SK-N-SH (cell line): Measurements from ENCODE around the gene SETD3. TPM values are rescaled to one million over a fixed set of nuclear protein-coding genes. Genes with fewer than 3 reads are reported as not detected.

Experiments
- CTCF ChIA-PET: fragments of 300-600, 350-600 bp; formaldehyde crosslinking; extraction: SDS; loops from one replicate; lab custom pipeline; 2021; lab: Yijun Ruan, JAX
- POLR2A ChIA-PET: fragments of 350-600 bp; sonication (Branson Sonifier 250); formaldehyde crosslinking; extraction: SDS; loops from one replicate; lab custom pipeline; 2020; ENCODE audit warnings: antibody characterized with exemption, inconsistent platforms; lab: Yijun Ruan, JAX
- DNase-seq: peaks from one replicate; pipeline ENCODE4 v3.0.0; 2012
- H2AFZ ChIP-seq: fragments of 200-600 bp; sonication (generic); 2 replicates; pipeline ENCODE4 v1.8.1; 2016; ENCODE audit warnings: antibody characterized with exemption, mild to moderate bottlenecking, low read depth
- H3F3A ChIP-seq: fragments of 200-600 bp; sonication (generic); replicated peaks from 2 replicates; pipeline ENCODE3; 2016; ENCODE audit warnings: antibody characterized with exemption, mild to moderate bottlenecking; ENCODE audit not compliant: insufficient read depth
- H3K27ac ChIP-seq, 2 experiments: fragments of 200-500 bp in 1 of 2; fragments of 200-600 bp in 1 of 2; sonication (Bioruptor generic) in 1 of 2; sonication (generic), shearing (Covaris generic) in 1 of 2; 2 replicates each; pipeline versions ENCODE4 v1.5.1 to v1.6.1; 2014 to 2016; ENCODE audit warnings: low read depth in 2 of 2, inconsistent platforms in 1 of 2, low read length in 1 of 2, mild to moderate bottlenecking in 1 of 2, mixed read lengths in 1 of 2
- H3K27me3 ChIP-seq: fragments of 200-600 bp; sonication (generic), shearing (Covaris generic); 2 replicates; pipeline ENCODE4 v1.6.1; 2016; ENCODE audit warnings: mixed run types; ENCODE audit not compliant: insufficient read depth
- H3K36me3 ChIP-seq, 2 experiments: fragments of 200-500 bp in 1 of 2; fragments of 200-600 bp in 1 of 2; sonication (Bioruptor generic) in 1 of 2; sonication (generic) in 1 of 2; replicated peaks in 1 of 2; 2 replicates each; pipeline versions ENCODE3 to v1.5.1; 2014 to 2016; ENCODE audit warnings: low read length in 1 of 2, mild to moderate bottlenecking in 1 of 2; ENCODE audit not compliant: insufficient read depth in 2 of 2, control insufficient read depth in 1 of 2
- H3K4me1 ChIP-seq, 2 experiments: fragments of 200-500 bp in 1 of 2; fragments of 200-600 bp in 1 of 2; sonication (Bioruptor generic) in 1 of 2; sonication (generic), shearing (Covaris generic) in 1 of 2; 2 replicates each; pipeline versions ENCODE4 v1.5.1 to v1.6.1; 2014 to 2016; ENCODE audit warnings: low read depth in 1 of 2, low read length in 1 of 2, mixed run types in 1 of 2; ENCODE audit not compliant: insufficient read depth in 2 of 2, control insufficient read depth in 1 of 2
- H3K4me2 ChIP-seq: fragments of 200-600 bp; sonication (generic), shearing (Covaris generic); 2 replicates; pipeline ENCODE4 v1.6.1; 2017; ENCODE audit warnings: mixed run types
- H3K4me3 ChIP-seq, 2 experiments: fragments of 200-500 bp in 1 of 2; fragments of 200-600 bp in 1 of 2; sonication (Bioruptor generic) in 1 of 2; sonication (generic), shearing (Covaris generic) in 1 of 2; 2 replicates each; pipeline versions ENCODE4 v1.5.1 to v1.8.1; 2014 to 2016; ENCODE audit warnings: low read depth in 2 of 2, inconsistent platforms in 1 of 2, low read length in 1 of 2, mild to moderate bottlenecking in 1 of 2, mixed read lengths in 1 of 2, moderate library complexity in 1 of 2
- H3K79me2 ChIP-seq: fragments of 200-600 bp; sonication (generic); 2 replicates; pipeline ENCODE4 v1.8.1; 2017; ENCODE audit warnings: mild to moderate bottlenecking; ENCODE audit not compliant: insufficient read depth
- H3K9ac ChIP-seq: fragments of 200-600 bp; sonication (generic); 2 replicates; pipeline ENCODE4 v1.6.1; 2017; ENCODE audit warnings: mixed run types
- H3K9me2 ChIP-seq: fragments of 200-600 bp; sonication (generic); 2 replicates; pipeline ENCODE4 v1.6.1; 2017; ENCODE audit warnings: mixed run types
- H3K9me3 ChIP-seq: fragments of 200-600 bp; sonication (generic); 2 replicates; pipeline ENCODE4 v1.6.1; 2017; ENCODE audit warnings: mixed run types, mild to moderate bottlenecking, moderate library complexity
- H4K20me1 ChIP-seq: fragments of 200-600 bp; sonication (generic); 2 replicates; pipeline ENCODE4 v1.6.1; 2017; ENCODE audit warnings: mild to moderate bottlenecking, mixed run types; ENCODE audit not compliant: insufficient read depth
- EP300 ChIP-seq, 2 experiments: IDR thresholded peaks; 2 replicates each; pipeline versions ENCODE4 v1.4.0 to v1.6.1; 2012; ENCODE audit warnings: borderline replicate concordance in 1 of 2, low read depth in 1 of 2, low read length in 1 of 2
- FOSL2 ChIP-seq: IDR thresholded peaks from 2 replicates; pipeline ENCODE4 v1.4.0; 2012; ENCODE audit warnings: low read depth, mild to moderate bottlenecking, moderate library complexity, borderline replicate concordance
- GABPA ChIP-seq: IDR thresholded peaks from 2 replicates; pipeline ENCODE4 v1.4.0; 2012; ENCODE audit warnings: low read depth, mild to moderate bottlenecking
- GATA2 ChIP-seq: sonication (generic); formaldehyde crosslinking; IDR thresholded peaks from 2 replicates; pipeline ENCODE4 v1.5.0; 2020; ENCODE audit warnings: mild to moderate bottlenecking, missing genetic modification reagents
- JUND ChIP-seq: IDR thresholded peaks from 2 replicates; pipeline ENCODE4 v1.4.0; 2012
- MEF2A ChIP-seq: IDR thresholded peaks from 2 replicates; pipeline ENCODE4 v1.4.0; 2012; ENCODE audit warnings: low read depth, borderline replicate concordance
- MXI1 ChIP-seq: IDR thresholded peaks from 2 replicates; pipeline ENCODE4 v1.6.1; 2012; ENCODE audit warnings: mild to moderate bottlenecking, low read depth, low read length, improper control_type of control experiment
- NRF1 ChIP-seq: IDR thresholded peaks from 2 replicates; pipeline ENCODE4 v1.6.1; 2012; ENCODE audit warnings: low read depth, mild to moderate bottlenecking, low read length
- POLR2AphosphoS5 ChIP-seq: IDR thresholded peaks from 2 replicates; pipeline ENCODE4 v1.6.1; 2012; ENCODE audit warnings: low read depth, low read length
- RCOR1 ChIP-seq: fragments of 150-350 bp; IDR thresholded peaks from 2 replicates; pipeline ENCODE4 v1.6.1; 2017; ENCODE audit warnings: antibody characterized with exemption, low read length
- RXRA ChIP-seq: IDR thresholded peaks from 2 replicates; pipeline ENCODE4 v1.4.0; 2012; ENCODE audit warnings: low read depth, mild to moderate bottlenecking, borderline replicate concordance
- TEAD4 ChIP-seq: IDR thresholded peaks from 2 replicates; pipeline ENCODE4 v1.4.0; 2012; ENCODE audit warnings: mild to moderate bottlenecking, borderline replicate concordance; ENCODE audit not compliant: insufficient read depth
- USF2 ChIP-seq: fragments of 150-350 bp; IDR thresholded peaks from 2 replicates; pipeline ENCODE4 v1.6.1; 2017; ENCODE audit warnings: antibody characterized with exemption, low read length, low read depth, borderline replicate concordance
- YY1 ChIP-seq: IDR thresholded peaks from 2 replicates; pipeline ENCODE4 v1.4.0; 2012; ENCODE audit warnings: low read depth, mild to moderate bottlenecking
- WGBS: methylation state at CpG from one replicate; pipeline ENCODE4 v1.1.6; 2017; ENCODE audit warnings: low lambda C conversion rate; 5-methylcytosine and 5-hydroxymethylcytosine counted together
- polyA plus RNA-seq, 3 experiments: library from polyadenylated mRNA; depleted of rRNA; stranded (reverse); fragments of >200 nt; gene quantifications; 2 replicates each; pipeline ENCODE4 v1.2.3, GENCODE V29; 2012
- TF ChIP-seq, protein P1 (sequence below): IDR thresholded peaks from 2 replicates; pipeline ENCODE4 v1.4.0; 2012; ENCODE audit warnings: low read depth, borderline replicate concordance
- TF ChIP-seq, protein P2 (sequence below): IDR thresholded peaks from 2 replicates; pipeline ENCODE4; 2012

Gene SETD3
- polyA plus RNA-seq, 1 of the 3 experiments (the other 2 are of a cell fraction), result 19.1 TPM

DNA sequence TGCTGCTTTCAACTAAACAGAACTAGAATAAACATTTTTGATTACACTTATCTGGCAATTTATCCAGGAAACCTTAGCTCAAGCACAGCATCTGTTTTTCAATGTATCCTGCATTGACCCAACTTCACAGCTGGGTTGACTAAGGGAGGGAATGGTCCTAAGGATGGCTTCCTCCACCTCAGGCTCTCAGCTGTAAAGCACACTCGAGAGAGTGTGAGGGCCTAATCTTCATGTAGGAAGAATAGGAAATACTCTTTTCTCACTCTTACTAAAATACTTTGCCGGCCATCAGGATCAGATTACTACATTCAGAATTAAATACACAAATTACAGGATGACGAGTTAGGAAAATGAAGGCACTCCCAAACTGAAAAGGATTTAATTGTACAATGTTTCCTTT lies 7.2 kb downstream of the SETD3 start:
- Histone ChIP-seq H3K4me2 (no peak overlapping the region), H3K9ac (no peak overlapping the region), H2AFZ (no peak overlapping the region), H3K4me3 (no peak overlapping the region), H3K27ac (no peak overlapping the region), H3K27me3 (no peaks in the 10 kb centered on the region), H3K36me3 (no peaks in the 10 kb centered on the region), H3K9me2 (no peaks in the 10 kb centered on the region), H4K20me1 (peaks cover 87% of the 10 kb centered on the region), H3F3A (peaks cover 4% of the 10 kb centered on the region), H3K4me1 (peaks cover 11% of the 10 kb centered on the region in 2 experiments; a peak in 3 of 4 replicates), H3K9me3 (no peaks in the 10 kb centered on the region), H3K79me2 (peaks cover 100% of the 10 kb centered on the region)
- ChIA-PET POLR2A (no interaction called here), CTCF (interaction anchor here (0.9 to 1.0 kb wide), 2 partner anchors 23 to 155 kb away, joined by 3 to 4 read pairs; no protein-coding TSS in a partner anchor)
- WGBS, result 73% methylated on average over 3 of the region's 3 CpGs
- DNase-seq, result peak; percentile 30
- TF ChIP-seq TEAD4 (no peak), YY1 (no peak), RXRA (no peak), MXI1 (no peak), FOSL2 (no peak), GATA2 (CRISPR knock-in tag) (no peak), RCOR1 (no peak), EP300 (IDR thresholded peaks at IDR 0.05; ENCODE audit: borderline replicate concordance in 1 of 2, low read depth in 1 of 2, low read length in 1 of 2) (no peak), NRF1 (no peak), MEF2A (no peak)
- TF ChIP-seq, protein P1, sequence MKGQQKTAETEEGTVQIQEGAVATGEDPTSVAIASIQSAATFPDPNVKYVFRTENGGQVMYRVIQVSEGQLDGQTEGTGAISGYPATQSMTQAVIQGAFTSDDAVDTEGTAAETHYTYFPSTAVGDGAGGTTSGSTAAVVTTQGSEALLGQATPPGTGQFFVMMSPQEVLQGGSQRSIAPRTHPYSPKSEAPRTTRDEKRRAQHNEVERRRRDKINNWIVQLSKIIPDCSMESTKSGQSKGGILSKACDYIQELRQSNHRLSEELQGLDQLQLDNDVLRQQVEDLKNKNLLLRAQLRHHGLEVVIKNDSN, result no peak

DNA sequence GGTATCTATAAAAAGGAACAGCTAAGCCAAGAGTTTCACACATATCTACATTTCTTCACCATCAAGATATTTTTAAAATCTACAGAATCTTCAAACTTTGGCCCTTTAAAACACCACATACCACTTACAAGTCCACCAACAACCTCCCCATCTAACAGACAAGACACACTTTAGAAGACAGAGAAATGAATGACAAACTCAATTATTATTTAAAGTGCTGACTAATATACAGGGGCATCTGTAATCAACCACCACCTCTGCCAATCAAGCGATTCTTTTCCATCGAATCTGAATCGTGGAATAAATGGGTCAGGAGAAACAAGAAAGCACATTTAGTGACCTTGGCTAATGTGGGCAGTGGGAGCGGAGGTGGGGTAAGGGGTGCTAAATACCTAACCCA lies 7.7 kb downstream of the SETD3 start:
- CTCF ChIA-PET, result interaction anchor here (0.9 to 1.0 kb wide), 2 partner anchors 23 to 155 kb away, joined by 3 to 4 read pairs; no protein-coding TSS in a partner anchor

More for the DNA sequence above, 7.7 kb downstream of the SETD3 start:
- H3K27me3 ChIP-seq, result no peaks in the 10 kb centered on the region
- H3K4me3 ChIP-seq, result no peak overlapping the region
- H3K9me3 ChIP-seq, result no peaks in the 10 kb centered on the region
- WGBS, result 62% methylated on average over 4 of the region's 4 CpGs
- no peaks in the 10 kb centered on the region for H3K36me3 ChIP-seq
- POLR2A ChIA-PET, result no interaction called here
- peaks cover 8 to 11% of the 10 kb centered on the region in 2 experiments; a peak in 3 of 4 replicates for H3K4me1 ChIP-seq
- no peaks in the 10 kb centered on the region for H3K9me2 ChIP-seq
- TF ChIP-seq MEF2A, result no peak
- TF ChIP-seq GABPA, result no peak
- TF ChIP-seq, protein P2, sequence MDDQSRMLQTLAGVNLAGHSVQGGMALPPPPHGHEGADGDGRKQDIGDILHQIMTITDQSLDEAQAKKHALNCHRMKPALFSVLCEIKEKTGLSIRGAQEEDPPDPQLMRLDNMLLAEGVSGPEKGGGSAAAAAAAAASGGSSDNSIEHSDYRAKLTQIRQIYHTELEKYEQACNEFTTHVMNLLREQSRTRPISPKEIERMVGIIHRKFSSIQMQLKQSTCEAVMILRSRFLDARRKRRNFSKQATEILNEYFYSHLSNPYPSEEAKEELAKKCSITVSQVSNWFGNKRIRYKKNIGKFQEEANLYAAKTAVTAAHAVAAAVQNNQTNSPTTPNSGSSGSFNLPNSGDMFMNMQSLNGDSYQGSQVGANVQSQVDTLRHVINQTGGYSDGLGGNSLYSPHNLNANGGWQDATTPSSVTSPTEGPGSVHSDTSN, result peak; percentile 46; the same call in 1 of the 2 replicates
- TF ChIP-seq USF2, result no peak
- TF ChIP-seq JUND, result no peak
- no peak for TF ChIP-seq POLR2AphosphoS5
- TF ChIP-seq, all 33 proteins: peak for 1
- Histone ChIP-seq H4K20me1 (peaks cover 85% of the 10 kb centered on the region), H3K79me2 (peaks cover 100% of the 10 kb centered on the region), H3K9ac (no peak overlapping the region), H3K27ac (no peak overlapping the region), H3F3A (peaks cover 4% of the 10 kb centered on the region), H2AFZ (no peak overlapping the region), H3K4me2 (no peak overlapping the region)
- no peak for DNase-seq
